DND-41 (cell line): ENCODE results near the gene SPOCD1.

Experiments used
- CTCF ChIP-seq: IDR thresholded peaks from 2 replicates; pipeline ENCODE4 v1.5.1; 2012; ENCODE audit warnings: borderline replicate concordance, low read length, moderate library complexity, mild to moderate bottlenecking; ENCODE audit not compliant: poor library complexity, severe bottlenecking; ENCODE audit errors: extremely low read depth
- EZH2 ChIP-seq: IDR thresholded peaks from 3 replicates; pipeline ENCODE4 v1.6.1; 2012; ENCODE audit warnings: borderline replicate concordance, low read depth, mild to moderate bottlenecking, moderate library complexity, low read length, inconsistent platforms; ENCODE audit not compliant: severe bottlenecking

- TF ChIP-seq CTCF (no peak), EZH2 (no peak)
Measured at GRCh38 chr1:31792541-31792940, 23.3 kb downstream of the SPOCD1 start.
